Spleen (tissue), 7 donors: ENCODE data around the gene CEACAM4.

Source experiments
- CTCF ChIP-seq, 11 experiments: fragments of 200-600 bp in 7 of 11; fragments of 450-650 bp in 4 of 11; sonication (generic) in 4 of 11; IDR thresholded peaks in 8 of 11; conservative IDR thresholded peaks in 3 of 11; 1 replicate in 7 of 11; 2 replicates in 4 of 11; pipeline versions ENCODE4 v1.4.0 to v1.8.0; 2016 to 2021; ENCODE audit warnings: antibody characterized with exemption in 11 of 11, inconsistent platforms in 4 of 11, mild to moderate bottlenecking in 1 of 11
- POLR2A ChIP-seq, 3 donors: fragments of 450-650 bp; IDR thresholded peaks; one replicate each; pipeline ENCODE4 v1.5.1; 2017; ENCODE audit warnings: antibody characterized with exemption in 3 of 3, mild to moderate bottlenecking in 1 of 3
- donor health status: DM: no; HTN: no; CAD: no; lungs with moderate emphysema.
- donor health status: DM: no; HTN: no; CAD: no.
- donor health status: DM: no; HTN: no; CAD: no.

DNA sequence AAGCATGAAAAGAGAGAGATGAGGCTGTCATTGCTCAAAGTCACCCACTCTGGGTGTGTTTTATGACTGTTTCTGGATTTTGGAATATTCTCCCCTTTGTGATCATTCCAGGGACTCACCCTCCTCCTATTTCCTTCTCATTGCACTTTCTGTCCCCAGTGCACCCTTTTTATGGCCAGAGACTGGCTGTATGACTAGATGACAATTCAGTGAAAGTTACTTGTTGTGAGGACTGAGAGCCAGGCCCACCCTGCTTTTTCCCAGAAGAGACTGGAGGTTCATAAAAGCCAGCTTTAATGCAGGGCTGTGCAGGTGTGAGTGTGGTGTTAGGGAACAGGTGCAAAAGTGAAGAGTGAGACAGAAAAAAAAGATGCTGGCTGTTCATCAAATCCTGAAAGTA lies 43.9 kb upstream of the CEACAM4 start:
- TF ChIP-seq CTCF (IDR thresholded peaks at IDR 0.05 in 8 of 11, conservative IDR thresholded peaks at IDR 0.05 in 3 of 11) (no peak), POLR2A (IDR thresholded peaks at IDR 0.05) (no peak)
